HG02642 (cell line): ENCODE measurements around the gene NUDT8.
A peak's percentile ranks its signal among the peaks of the same experiment; 100 is the strongest.
"Not testable (repeated sequence)": the region's sequence is repeated elsewhere in the genome, so short reads cannot be mapped to it uniquely, and the experiment has no call there.

Experiments used
- ATAC-seq: cut with Tn5 transposase; IDR thresholded peaks from one replicate; pipeline ENCODE4 v1.9.1; 2021; ENCODE audit warnings: mild to moderate bottlenecking; ENCODE audit not compliant: unreplicated experiment, poor library complexity

NUDT8 gene

GRCh38 chr11:67599149-67599548 lies 30.6 kb downstream of the NUDT8 start:
- no peak for ATAC-seq

DNA sequence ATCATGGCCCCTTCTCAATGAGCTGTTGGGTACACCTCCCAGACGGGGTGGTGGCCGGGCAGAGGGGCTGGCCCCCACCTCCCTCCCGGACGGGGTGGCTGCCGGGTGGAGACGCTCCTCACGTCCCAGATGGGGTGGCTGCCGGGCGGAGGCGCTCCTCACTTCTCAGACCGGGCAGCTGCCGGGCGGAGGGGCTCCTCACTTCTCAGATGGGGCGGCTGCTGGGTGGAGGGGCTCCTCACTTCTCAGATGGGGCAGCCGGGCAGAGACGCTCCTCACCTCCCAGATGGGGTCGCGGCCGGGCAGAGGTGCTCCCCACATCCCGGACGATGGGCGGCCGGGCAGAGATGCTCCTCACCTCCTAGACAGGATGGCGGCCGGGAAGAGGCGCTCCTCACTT lies 31.8 kb downstream of the NUDT8 start:
- ATAC-seq = not testable (repeated sequence)

GRCh38 chr11:67597458-67597857 lies 32.3 kb downstream of the NUDT8 start:
- ATAC-seq = not testable (repeated sequence)

DNA sequence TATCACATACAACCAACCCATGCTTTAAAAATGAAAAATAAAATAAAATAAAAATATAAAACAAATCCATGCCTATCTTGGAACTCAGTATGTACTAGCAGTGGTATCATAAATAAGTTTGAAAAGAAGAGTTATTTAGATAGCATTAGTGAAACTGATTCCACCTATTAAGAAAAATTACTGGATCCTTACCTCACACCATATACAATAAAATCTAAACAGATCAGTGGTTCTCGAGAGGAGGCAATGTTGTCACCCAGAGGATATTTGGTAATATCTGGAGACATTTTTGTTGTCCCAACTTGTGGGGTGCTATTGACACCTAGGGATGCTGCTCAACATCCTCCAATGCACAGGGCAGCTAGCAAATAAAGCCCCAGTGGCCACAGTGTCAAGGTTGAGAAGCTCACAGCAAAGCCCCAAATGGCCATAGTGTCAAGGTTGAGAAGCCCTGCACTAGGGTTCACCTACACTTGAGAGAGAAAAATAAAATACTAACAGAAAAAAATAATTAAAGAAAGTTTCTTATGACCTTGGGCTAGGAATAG lies 32.9 kb downstream of the NUDT8 start:
- no peak for ATAC-seq

GRCh38 chr11:67594480-67594879 lies 35.3 kb downstream of the NUDT8 start:
- ATAC-seq = no peak

DNA sequence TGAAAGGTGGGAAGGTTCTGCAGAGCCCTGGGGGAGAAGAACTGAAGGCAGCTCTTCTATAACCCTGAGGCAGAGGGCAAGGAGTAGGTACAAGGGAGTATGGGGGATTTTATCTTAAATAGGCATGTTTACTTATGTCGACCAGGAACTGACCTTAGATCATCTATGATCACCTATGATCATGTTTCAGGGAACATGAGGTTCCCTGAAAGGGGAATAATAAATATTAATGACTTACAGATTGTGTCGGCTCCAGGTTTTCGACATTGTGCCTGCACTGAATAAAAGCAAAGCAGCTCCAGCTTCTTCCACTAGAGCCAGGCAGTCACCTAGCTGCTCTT lies 36.2 kb downstream of the NUDT8 start:
- no peak for ATAC-seq

DNA sequence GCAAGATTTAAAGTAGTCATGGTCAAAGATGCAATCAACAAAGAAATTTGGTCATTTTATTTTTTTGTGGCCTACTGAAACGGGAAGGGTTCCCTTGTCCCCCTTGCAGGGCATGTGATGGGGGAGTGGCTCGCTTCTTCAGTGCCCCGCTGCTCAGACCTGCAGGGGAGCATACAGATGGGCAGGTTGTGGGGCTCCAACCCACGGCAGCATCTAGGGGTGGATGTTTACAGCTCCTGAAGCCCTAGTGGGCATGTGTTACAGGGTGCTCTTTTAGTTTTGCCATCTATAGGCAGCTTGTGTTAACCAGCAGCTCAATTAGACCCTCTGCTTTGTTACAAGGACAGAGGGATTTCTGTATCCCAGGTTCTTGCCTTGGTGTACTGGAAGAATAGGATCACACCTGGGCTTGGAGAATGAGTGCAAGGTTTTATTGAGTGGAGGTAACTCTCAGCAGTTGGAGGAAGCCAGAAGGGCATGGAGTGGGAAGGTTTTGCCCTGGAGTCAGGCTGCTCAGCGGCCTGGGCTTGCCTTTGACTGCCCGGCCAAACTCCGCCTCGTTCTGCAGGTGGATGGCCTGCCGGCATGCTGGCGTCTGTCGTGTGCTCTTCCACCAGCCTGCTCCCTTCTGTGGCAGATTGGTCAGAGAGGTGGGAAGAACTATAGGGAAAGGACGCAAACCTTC lies 36.7 kb downstream of the NUDT8 start:
- no peak for ATAC-seq

- ATAC-seq = not testable (repeated sequence)
Observed at GRCh38 chr11:67588899-67589415, 40.8 kb downstream of the NUDT8 start.

DNA sequence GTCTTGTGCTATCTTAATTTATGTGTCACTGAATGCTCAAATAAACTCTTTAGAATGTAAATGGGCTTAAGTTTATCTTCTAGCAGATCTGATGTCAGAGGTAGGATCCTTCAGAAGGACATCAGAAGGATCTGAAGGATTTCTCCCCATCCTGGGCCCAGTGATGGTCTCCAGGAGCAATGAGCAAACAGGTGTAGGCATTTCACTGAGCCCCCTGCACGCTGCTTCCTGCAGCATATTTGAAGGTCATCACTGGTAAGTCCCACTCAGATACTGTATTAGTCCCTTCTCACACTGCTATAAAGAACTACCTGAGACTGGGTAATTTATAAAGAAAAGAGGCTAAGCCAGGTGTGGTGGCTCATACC lies 41.6 kb downstream of the NUDT8 start:
- peak; percentile 22 for ATAC-seq

GRCh38 chr11:67586568-67587250 lies 43.0 kb downstream of the NUDT8 start:
- ATAC-seq = no peak

GRCh38 chr11:67585911-67586310 lies 43.8 kb downstream of the NUDT8 start:
- no peak for ATAC-seq

GRCh38 chr11:67584881-67585873 lies 44.6 kb downstream of the NUDT8 start:
- no peak for ATAC-seq

DNA sequence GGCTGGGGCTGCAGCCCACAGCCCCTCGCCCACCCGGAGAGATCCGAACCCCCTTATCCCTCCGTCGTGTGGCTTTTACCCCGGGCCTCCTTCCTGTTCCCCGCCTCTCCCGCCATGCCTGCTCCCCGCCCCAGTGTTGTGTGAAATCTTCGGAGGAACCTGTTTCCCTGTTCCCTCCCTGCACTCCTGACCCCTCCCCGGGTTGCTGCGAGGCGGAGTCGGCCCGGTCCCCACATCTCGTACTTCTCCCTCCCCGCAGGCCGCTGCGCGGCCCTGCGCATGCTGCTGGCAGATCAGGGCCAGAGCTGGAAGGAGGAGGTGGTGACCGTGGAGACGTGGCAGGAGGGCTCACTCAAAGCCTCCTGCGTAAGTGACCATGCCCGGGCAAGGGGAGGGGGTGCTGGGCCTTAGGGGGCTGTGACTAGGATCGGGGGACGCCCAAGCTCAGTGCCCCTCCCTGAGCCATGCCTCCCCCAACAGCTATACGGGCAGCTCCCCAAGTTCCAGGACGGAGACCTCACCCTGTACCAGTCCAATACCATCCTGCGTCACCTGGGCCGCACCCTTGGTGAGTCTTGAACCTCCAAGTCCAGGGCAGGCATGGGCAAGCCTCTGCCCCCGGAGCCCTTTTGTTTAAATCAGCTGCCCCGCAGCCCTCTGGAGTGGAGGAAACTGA lies 45.4 kb downstream of the NUDT8 start:
- peak; percentile 8 for ATAC-seq

- ATAC-seq = peak; percentile 65
Observed at GRCh38 chr11:67583247-67584204, 46.2 kb downstream of the NUDT8 start, which contains the start of gene GSTP1. Gene GSTP1 (plus strand): TSS chr11:67583812. CDS start chr11:67583844, 32 bp downstream.

GRCh38 chr11:67582011-67582410 lies 47.7 kb downstream of the NUDT8 start:
- no peak for ATAC-seq

DNA sequence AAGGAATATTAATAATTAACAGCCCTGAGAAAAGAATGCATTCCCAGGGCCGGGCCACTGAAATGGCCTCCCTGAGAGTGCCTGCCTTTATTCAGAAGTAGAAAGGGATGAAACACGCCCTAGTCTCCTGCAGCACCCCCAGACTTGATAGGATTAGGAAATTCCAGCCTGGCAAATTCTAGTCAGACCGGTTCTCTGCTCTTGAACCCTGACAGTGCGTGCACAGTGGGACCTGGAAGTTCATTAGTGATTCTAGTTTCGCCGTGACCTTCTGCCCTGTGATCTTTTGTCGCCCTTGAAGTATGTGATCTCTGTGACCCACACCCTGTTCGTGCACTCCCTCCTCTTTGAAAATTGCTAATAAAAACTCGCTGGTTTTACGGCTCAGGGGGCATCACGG lies 48.3 kb downstream of the NUDT8 start:
- ATAC-seq = no peak

GRCh38 chr11:67577951-67578350 lies 51.8 kb downstream of the NUDT8 start:
- no peak for ATAC-seq
